ENCODE results near the gene NEK11.

Gene NEK11

GRCh38 chr3:131397889-131398288 lies 371.2 kb downstream of the NEK11 start:
- Mint-ChIP-seq H3K4me1 (no peaks in the 10 kb centered on the region), H3K27me3 (no peaks in the 10 kb centered on the region), H3K27ac (ENCODE audit: low read depth) (no peak overlapping the region), H3K9me3 (no peaks in the 10 kb centered on the region), H3K36me3 (ENCODE audit: insufficient read depth) (no peaks in the 10 kb centered on the region), H3K4me3 (no peak overlapping the region)
- DNase-seq (ENCODE audit: low spot score in 2 of 2): no peak
- ATAC-seq (replicated peaks; ENCODE audit: extremely low read depth, poor library complexity, severe bottlenecking): no peak

All from central memory CD8-positive, alpha-beta T cell (primary cell).